ENCODE results near the gene FAM163A.

DNA sequence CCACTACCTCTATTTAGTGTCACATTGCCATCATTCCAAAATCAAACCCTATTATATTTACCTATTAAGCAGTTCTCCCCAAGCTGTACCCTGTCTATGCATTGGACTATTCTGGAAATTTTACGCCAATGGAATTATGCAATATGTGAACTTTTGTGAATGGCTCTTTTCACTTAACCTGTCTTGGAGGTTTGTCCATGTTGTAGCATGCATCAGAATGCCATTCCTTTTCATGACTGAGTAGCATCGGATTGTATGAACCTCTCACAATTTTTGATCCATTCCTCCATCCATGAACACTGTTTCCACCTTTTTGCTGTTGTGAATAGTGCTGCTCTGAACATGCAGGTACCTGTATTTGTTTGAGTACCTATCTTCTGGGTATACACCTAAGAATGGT is 33.7 kb downstream of the FAM163A start:
- TF ChIP-seq POLR2AphosphoS5 (IDR thresholded peaks at IDR 0.05; ENCODE audit: low read depth, low read length) (no peak), TAF1 (IDR thresholded peaks at IDR 0.05; ENCODE audit: borderline replicate concordance, low read depth, low read length) (no peak), POLR2A (IDR thresholded peaks at IDR 0.05; ENCODE audit: low read depth, low read length) (no peak)

All from GM12892 (cell line).